GM12865 (cell line): ENCODE results near the gene POU4F3.

ENCODE experiments used
- DNase-seq: peaks from one replicate; pipeline ENCODE4 v3.0.0; 2010; ENCODE audit warnings: low read depth
- H3K4me3 ChIP-seq: 2 replicates; pipeline ENCODE4 v1.5.1; 2011; ENCODE audit warnings: mild to moderate bottlenecking, low read depth, low read length, control low read depth
- TF ChIP-seq, protein P1 (sequence below): IDR thresholded peaks from 2 replicates; pipeline ENCODE4 v1.5.1; 2011; ENCODE audit warnings: low read length, control low read depth, low read depth, inconsistent platforms; ENCODE audit not compliant: insufficient read depth; ENCODE audit errors: missing control alignments

POU4F3 gene

GRCh38 chr5:146327989-146328388 lies 10.7 kb upstream of the POU4F3 start:
- TF ChIP-seq, protein P1, sequence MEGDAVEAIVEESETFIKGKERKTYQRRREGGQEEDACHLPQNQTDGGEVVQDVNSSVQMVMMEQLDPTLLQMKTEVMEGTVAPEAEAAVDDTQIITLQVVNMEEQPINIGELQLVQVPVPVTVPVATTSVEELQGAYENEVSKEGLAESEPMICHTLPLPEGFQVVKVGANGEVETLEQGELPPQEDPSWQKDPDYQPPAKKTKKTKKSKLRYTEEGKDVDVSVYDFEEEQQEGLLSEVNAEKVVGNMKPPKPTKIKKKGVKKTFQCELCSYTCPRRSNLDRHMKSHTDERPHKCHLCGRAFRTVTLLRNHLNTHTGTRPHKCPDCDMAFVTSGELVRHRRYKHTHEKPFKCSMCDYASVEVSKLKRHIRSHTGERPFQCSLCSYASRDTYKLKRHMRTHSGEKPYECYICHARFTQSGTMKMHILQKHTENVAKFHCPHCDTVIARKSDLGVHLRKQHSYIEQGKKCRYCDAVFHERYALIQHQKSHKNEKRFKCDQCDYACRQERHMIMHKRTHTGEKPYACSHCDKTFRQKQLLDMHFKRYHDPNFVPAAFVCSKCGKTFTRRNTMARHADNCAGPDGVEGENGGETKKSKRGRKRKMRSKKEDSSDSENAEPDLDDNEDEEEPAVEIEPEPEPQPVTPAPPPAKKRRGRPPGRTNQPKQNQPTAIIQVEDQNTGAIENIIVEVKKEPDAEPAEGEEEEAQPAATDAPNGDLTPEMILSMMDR: no peak

DNA sequence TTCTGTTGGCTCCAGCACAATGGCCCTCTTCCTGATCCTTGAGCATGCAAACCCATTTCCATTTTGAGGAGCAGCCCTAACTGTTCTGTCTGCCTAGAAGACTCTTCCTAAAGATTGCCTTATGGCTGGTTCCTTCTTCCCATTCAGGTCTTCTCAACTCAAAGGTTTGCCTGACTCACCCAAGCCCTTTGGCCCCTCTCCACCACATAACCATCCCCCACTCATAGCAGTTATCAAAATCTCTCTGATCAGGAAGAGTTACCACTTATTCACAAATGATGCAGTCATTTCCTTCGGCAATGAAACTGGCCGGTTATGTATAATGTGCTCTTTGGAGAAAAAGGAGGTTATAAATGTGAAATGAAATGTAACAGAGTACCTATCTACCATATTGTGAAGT lies 8.9 kb upstream of the POU4F3 start:
- no peak for DNase-seq
- TF ChIP-seq, protein P1: no peak
- H3K4me3 ChIP-seq: no peak overlapping the region

More at GRCh38 chr5:146327989-146328388, 10.7 kb upstream of the POU4F3 start:
- DNase-seq: no peak
- H3K4me3 ChIP-seq: no peak overlapping the region

GRCh38 chr5:146331423-146331822 lies 7.2 kb upstream of the POU4F3 start:
- DNase-seq: no peak
- TF ChIP-seq, protein P1: no peak
- no peak overlapping the region for H3K4me3 ChIP-seq

GRCh38 chr5:146334074-146334533 lies 4.5 kb upstream of the POU4F3 start:
- no peak overlapping the region for H3K4me3 ChIP-seq
- TF ChIP-seq, protein P1: no peak
- no peak for DNase-seq

DNA sequence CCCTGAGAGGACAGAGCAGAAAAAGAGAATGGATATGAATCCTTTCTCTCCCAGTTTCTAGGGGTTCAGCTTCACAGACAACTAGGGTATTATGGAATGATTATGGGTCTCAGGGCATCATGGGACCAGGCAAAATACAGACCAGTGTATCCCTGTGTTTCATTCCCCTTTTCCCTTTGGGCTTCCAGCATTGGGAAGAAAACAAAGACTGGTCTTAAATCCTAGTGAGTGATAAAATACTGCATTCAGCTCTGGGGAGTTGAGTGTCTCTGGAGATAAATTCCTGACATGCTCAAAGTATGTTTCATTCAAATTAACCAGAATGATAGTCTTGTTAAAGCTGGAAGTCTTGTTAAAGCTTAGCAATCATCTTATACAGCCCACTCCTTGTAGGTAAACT lies 2.4 kb upstream of the POU4F3 start:
- H3K4me3 ChIP-seq: no peak overlapping the region
- TF ChIP-seq, protein P1: no peak
- DNase-seq: no peak

GRCh38 chr5:146337264-146337904 lies 1.3 kb upstream of the POU4F3 start:
- TF ChIP-seq, protein P1: no peak
- DNase-seq: no peak
- no peak overlapping the region for H3K4me3 ChIP-seq

GRCh38 chr5:146337928-146338327 lies 711 bp upstream of the POU4F3 start:
- DNase-seq: no peak
- TF ChIP-seq, protein P1: no peak
- H3K4me3 ChIP-seq: no peak overlapping the region
